Tibial nerve (tissue), 4 donors: ENCODE data around the gene BAD.

Source experiments
- EP300 ChIP-seq, 2 donors: sonication (generic); formaldehyde crosslinking; IDR thresholded peaks; one replicate each; pipeline ENCODE4 v1.6.1; 2017; ENCODE audit warnings: antibody characterized with exemption in 2 of 2, mild to moderate bottlenecking in 1 of 2
- POLR2A ChIP-seq, 2 donors: fragments of 450-650 bp; IDR thresholded peaks; one replicate each; pipeline ENCODE4 v1.6.1; 2017; ENCODE audit warnings: antibody characterized with exemption in 2 of 2, mild to moderate bottlenecking in 2 of 2, moderate library complexity in 2 of 2
- TF ChIP-seq, protein P1 (sequence below), 5 experiments: fragments of 200-600 bp in 3 of 5; fragments of 450-650 bp in 2 of 5; sonication (generic) in 3 of 5; IDR thresholded peaks; one replicate each; pipeline ENCODE4 v1.5.1; 2016 to 2019; ENCODE audit warnings: antibody characterized with exemption in 5 of 5, mild to moderate bottlenecking in 3 of 5, moderate library complexity in 2 of 5

DNA sequence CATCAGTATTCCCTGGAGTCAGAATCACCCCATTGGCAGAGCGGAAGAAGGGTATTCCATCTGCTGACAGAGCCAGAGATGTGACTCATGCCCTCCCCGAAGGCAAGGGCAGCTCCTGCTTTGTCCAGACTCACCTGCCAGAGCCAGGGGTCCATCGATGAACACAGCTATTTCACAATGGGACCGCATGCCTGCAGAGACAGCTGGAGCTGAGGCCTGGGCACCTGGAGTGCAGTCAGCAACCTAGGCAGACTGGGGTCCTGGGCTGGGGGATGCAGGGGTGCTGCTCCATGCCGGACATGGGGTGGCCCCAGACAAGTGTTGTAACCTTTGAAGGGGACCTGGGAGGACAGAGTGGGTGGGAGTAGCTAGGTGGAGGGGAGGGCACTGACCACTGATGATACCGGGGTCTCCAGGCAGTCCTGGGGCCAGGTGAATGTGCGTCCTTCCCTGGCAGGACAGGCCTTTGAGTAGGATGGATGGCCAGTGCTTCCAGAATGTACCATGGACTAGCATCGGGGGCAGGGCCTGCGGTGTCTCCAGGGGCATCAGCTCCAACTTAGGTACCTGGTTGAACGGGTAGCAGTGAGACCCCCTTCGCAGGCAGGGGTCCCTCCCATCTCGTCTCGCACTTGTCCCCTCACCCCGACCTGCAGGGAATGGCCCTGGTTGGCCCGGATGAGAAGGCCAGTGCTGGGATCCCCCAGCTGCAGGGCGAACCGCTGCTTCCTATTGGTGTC, 60.1 kb downstream of the BAD start:
- TF ChIP-seq, protein P1, sequence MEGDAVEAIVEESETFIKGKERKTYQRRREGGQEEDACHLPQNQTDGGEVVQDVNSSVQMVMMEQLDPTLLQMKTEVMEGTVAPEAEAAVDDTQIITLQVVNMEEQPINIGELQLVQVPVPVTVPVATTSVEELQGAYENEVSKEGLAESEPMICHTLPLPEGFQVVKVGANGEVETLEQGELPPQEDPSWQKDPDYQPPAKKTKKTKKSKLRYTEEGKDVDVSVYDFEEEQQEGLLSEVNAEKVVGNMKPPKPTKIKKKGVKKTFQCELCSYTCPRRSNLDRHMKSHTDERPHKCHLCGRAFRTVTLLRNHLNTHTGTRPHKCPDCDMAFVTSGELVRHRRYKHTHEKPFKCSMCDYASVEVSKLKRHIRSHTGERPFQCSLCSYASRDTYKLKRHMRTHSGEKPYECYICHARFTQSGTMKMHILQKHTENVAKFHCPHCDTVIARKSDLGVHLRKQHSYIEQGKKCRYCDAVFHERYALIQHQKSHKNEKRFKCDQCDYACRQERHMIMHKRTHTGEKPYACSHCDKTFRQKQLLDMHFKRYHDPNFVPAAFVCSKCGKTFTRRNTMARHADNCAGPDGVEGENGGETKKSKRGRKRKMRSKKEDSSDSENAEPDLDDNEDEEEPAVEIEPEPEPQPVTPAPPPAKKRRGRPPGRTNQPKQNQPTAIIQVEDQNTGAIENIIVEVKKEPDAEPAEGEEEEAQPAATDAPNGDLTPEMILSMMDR (IDR thresholded peaks at IDR 0.05), result no peak
- TF ChIP-seq EP300 (IDR thresholded peaks at IDR 0.05) (no peak), POLR2A (IDR thresholded peaks at IDR 0.05) (no peak)
